Right renal pelvis (tissue), 4 donors: ENCODE measurements around the gene LPAR2. TPM values are rescaled to one million over a fixed set of nuclear protein-coding genes. Genes with fewer than 3 reads are reported as not detected.
"Not testable (repeated sequence)": the region's sequence is repeated elsewhere in the genome, so short reads cannot be mapped to it uniquely, and the experiment has no call there.

Experiments used
- DNase-seq, 4 donors: peaks; one replicate each; pipeline ENCODE4 v3.0.0-alpha.2; 2013; ENCODE audit warnings: low read depth in 4 of 4, low spot score in 3 of 4, missing footprints in 1 of 4
- polyA plus RNA-seq, 4 donors: library from polyadenylated mRNA; unstranded; fragments of 120-200 nt; gene quantifications; one replicate each; pipeline ENCODE4 v1.2.1, GENCODE V29; 2013; ENCODE audit not compliant: insufficient read length in 4 of 4

The LPAR2 gene
- polyA plus RNA-seq, 4 donors, result 21.1 to 32.1 (median 26.6) TPM

DNA sequence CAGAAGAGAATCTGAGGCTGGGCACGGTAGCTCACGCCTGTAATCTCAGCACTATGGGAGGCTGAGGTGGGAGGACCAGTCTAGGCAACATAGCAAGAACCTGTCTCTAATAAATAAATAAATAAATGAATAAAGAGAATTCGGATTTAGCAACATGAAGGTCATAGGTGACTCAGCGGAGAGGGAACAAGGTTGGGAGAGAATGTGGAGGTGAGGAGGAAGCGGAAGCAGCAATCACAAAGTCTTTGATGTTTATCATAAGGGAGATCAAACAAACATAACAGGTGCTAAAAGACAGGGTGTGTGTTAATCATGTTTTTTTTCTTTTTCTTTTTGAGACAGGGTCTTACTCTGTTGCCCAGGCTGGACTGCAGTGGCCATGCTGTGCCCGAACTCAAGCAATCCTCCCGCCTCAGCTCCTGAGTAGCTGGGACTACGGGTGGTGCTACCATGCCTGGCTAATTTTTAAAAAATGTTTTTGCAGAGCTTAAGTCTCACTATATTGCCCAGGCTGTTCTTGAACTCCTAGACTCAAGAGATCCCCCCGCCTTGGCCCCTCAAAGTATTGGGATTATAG is 25.8 kb downstream of the LPAR2 start:
- DNase-seq, result no peak

DNA sequence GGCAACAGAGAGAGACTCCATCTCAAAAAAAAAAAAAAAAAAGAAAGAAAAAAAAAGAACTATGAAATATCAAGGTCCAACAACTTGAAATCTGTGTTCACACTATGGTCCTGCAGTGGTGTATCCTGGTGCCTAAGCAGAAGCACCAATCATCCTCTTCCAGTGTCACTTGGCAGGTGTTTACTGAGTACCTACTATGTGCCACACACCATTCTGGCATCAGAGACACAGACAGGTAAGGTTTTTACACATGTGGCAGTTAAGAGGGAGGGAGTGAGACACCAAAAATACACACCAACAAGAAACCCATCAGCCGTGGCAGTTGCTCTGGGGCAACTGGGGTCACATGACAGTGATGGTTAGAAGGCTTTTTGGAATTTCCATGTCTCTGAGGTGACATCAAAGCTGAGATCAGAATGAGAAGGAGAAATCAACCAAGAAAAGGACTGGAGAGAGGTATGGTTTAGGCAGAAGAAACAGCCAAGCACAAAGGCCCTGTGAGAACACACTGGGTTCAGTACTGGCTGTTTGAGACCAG is 27.2 kb downstream of the LPAR2 start:
- no peak for DNase-seq

DNA sequence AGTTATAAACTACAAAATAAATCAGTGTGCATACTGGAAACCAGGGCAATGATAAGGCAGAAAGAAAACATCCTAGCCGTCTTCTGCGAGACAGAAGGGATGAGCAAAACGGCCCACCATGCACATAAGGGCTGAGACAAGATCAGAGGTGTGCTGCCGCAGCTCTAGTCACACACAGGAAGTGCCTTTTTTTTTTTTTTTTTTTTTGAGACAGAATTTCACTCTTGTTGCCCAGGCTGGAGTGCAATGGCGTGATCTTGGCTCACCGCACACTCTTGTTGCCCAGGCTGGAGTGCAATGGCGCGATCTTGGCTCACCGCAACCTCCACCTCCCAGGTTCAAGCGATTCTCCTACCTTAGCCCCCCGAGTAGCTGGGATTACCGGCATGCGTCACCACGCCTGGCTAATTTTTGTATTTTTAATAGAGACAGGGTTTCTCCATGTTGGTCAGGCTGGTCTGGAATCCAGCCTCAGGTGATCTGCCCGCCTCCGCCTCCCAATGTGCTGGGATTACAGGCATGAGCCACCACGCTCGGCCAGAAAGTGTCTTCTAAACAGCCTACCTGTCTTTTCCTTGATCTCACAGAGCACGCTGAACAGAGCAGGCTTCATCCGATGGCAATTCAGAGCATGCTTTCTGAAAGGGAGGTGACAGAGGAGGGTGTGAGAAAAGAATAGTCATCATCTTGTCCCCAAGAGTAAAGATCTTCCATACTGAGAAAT is 29.1 kb downstream of the LPAR2 start:
- not testable (repeated sequence) for DNase-seq

GRCh38 chr19:19597809-19598306 is 30.2 kb downstream of the LPAR2 start:
- no peak for DNase-seq

DNA sequence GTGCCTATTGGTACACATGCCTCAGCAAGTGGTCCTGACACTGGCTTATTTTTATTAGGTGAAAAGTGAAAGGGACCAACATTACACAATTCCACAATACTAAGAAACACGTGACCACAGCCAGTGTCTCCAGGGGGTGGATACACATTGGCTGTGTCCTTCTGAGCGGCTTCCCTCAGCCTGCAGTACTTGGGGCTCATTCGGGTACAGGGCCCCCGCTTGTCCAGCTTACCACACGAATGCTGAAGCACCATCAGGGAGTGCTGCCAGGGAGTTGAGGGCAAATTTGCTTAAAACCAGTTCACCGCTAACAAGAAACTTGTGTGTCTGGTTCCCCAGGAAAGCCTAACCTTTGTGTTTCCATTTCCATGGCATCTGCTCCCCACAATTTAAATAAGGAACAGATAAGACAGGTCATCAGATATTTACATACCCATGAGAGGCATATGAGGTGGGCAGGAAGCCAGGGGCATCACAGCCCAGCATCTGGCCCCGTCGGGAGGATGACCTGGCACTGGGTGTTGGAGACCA is 32.8 kb downstream of the LPAR2 start:
- no peak for DNase-seq

DNA sequence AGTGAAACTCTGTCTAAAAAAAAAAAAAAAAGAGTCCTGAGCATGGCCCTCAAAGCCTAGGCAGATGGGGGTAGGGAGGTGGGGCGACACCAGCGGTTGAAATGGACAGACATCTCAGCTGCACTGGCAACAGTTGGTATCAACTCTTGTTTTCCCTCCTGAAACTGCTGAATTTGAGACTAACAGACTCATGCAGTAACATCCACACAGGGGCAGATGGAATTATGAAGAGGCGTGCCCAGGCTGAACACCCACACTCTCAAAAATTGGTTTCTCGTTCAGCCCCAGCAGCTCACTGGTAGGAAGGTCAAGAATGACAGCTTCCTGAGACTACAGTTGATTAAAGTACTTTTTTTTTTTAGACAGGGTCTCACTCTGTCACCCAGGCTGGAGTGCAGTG is 33.6 kb downstream of the LPAR2 start:
- no peak for DNase-seq

DNA sequence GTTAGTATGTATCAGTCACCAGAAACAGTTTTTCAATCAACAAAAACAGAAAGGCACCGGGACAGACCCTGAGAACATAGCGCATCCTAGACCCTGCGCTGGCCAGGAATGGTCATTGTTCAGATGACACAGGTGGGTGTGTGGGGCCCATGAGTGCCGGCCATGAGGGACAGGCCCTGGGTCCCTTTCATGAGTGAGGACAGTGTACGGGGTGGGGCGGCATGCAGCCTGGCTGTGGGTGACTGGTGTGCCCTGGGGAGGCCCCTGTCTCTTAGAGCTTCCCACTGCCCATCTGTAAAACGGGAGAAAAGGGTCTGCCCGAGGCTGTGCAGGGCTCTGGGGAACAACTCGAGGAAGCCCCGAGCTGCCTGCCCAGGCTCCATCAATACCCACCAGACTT is 35.3 kb downstream of the LPAR2 start:
- DNase-seq, result no peak

DNA sequence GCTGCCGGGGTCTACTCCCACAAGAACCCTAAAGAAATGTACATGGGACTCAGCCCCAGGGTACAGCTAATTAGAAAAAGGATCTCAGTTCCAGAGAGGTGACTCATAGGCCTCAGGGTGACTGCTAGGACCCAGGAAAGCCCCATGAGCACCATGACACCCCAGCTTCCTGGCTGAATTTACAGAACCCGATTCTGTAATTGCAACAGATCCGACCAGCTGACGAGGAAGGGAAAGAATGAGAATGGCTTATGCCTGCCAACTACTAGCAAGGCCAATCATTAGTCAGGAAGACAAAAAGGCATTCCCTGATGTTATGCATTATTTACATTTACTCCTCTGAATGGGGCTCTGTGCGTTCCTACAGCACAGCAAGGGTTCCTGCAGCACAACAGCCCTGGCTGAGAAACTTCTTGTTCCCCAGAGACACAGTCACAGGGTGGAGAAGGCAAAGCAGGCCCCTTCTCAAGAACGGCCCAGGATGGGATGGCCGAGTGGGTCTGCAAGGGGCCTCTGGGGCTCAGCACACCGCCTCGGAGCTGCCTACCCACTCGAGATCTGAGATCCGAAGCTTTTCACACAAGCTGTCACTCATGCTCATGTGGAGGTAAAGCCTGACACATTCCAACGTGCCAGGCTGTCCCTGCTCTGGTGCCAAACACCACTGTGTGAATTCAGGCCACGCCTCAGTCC is 36.7 kb downstream of the LPAR2 start:
- DNase-seq, result no peak

GRCh38 chr19:19588546-19588945 is 39.5 kb downstream of the LPAR2 start:
- no peak for DNase-seq

GRCh38 chr19:19587771-19588170 is 40.2 kb downstream of the LPAR2 start:
- no peak for DNase-seq

DNA sequence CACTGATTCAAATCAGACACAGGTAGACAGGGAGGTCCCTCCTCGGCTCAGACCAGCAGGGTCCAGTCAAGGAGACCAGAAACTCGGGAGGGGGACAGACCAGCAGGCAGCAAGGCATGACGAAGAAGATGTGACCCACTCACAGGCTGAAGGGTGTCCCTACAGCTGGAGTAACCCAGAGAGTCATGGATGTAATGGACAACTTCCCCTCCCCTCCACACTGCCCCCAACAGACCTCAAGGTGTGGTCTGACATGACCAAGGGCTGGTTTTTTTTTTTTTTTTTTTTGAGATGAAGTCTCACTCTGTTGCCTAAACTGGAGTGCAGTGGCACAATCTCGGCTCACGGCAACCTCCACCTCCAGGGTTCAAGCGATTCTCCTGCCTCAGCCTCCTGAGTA is 43.7 kb downstream of the LPAR2 start:
- no peak for DNase-seq

GRCh38 chr19:19582471-19582870 is 45.5 kb downstream of the LPAR2 start:
- no peak for DNase-seq

DNA sequence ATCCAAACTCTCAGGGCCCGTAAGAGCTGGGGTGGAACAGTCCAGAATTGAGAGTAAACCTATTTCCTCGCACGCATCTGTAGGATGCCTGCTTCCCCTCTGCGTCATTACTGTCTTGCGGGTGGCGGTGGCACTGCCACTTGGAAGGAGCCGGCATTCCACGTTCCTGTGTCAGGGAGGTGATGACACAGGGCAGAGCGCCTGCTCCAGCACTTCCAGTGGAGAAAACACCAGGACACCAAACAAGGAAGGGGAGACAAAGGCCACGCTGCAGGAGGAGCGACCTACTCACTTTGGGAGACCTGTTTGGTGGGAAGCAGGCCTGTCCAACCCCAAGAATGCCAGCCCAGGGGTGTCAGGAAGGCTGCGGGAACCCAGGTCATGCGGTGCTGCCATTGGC is 46.6 kb downstream of the LPAR2 start:
- DNase-seq, result no peak

DNA sequence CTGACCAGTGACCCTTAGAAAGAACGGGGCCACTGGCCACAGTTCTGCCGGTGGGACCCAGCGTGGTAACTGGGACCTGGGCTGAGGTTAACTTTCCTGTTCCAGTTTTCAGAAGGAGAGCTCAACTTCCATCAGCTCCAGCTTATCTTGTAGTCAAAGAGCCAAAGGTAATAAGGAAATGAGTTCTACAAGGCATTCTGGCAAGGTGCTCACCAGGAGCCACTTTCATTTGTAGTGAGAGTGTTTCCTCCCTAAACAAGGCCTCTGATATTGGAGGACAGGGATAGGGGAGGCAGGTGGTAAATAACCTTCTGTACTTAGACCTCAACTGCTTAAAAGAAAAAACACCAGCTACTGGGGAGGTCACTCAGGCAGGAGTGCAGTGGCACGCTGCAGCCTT is 47.6 kb downstream of the LPAR2 start:
- DNase-seq, result no peak

DNA sequence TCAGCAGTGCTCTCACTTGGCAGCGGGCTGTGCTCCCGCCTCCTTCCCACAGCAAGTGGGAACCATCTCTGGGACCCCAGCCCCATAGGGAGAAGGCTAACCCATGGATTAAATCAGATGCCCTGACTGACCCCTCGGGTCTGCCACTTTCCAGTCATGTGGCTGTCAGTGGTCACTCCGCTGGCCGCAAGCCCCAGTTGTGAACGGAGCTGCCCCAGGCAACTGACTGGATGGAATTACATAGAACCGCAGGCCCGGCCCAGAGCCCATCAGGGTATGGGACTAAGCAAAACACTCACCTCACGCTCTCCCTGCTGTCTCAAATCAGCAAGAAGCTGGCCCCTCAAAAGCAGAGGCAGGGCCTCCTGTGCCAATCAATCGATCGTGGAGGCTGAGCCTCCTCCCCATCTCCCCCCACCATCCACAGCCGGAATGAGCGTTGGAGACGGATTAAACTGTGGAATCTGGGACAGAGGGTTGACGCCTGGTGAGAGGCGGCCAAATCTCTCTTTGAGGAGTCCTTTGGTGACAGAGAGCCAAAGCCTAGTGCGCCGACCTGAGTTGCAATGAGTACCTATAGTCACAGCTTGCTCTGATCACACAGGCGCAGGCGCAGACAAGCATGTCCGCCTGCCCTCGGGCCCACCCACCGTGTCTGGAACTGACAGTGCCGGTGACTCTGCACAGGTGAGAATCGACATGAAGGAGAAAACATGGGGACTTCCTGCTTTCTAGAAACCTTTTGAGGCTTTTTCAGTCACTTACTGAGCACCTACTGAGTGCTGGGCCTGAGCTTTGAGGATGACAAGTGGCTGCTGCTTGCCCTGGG is 48.3 kb downstream of the LPAR2 start:
- no peak for DNase-seq

- no peak for DNase-seq
Observed at GRCh38 chr19:19578252-19578651, 49.8 kb downstream of the LPAR2 start.

DNA sequence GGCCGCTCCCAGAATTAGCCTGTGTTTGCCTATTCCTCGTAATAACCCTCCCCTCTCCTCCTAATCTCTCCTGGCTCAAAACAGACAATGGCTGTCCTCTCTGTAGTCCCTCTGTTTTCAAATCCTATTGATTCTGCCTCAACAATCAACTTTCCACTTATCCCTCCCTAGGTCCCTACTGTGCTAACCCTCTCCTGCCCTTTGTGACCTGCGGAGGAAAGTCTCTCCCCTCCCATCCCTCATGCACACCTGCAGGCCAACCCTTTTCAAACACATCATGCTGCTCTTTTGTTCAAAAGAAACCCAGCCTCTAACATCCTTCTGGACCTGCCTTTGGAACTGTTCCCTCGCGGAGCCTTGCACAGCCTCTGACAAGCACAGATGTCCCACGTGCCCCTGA is 52.6 kb downstream of the LPAR2 start:
- DNase-seq, result no peak
